Natural killer cell (primary cell): ENCODE results near the gene RUFY4. TPM values are rescaled to one million over a fixed set of nuclear protein-coding genes. Genes with fewer than 3 reads are reported as not detected.
"Not testable (repeated sequence)": the region's sequence is repeated elsewhere in the genome, so short reads cannot be mapped to it uniquely, and the experiment has no call there.

Experiments used
- ATAC-seq, 3 donors: fragments of 150-1000 bp in 2 of 3; fragments of 200-7000 bp in 1 of 3; cut with Tn5 transposase; 1 replicate in 1 of 3; 2 replicates in 2 of 3; pipeline ENCODE4 v1.10.0; 2021; ENCODE audit warnings: mild to moderate bottlenecking in 2 of 3, moderate library complexity in 2 of 3
- DNase-seq, 2 donors: peaks; one replicate each; pipeline versions ENCODE4 v3.0.0 to v3.0.0-alpha.2; 2013 to 2021; ENCODE audit warnings: mixed read lengths in 1 of 2
- H3K27ac ChIP-seq: one replicate; pipeline ENCODE4 v1.5.1; 2013; ENCODE audit warnings: mild to moderate bottlenecking, low read length
- H3K27me3 ChIP-seq: one replicate; pipeline ENCODE4 v1.6.1; 2013; ENCODE audit warnings: low read length; ENCODE audit not compliant: control insufficient read depth, insufficient read depth
- H3K36me3 ChIP-seq: one replicate; pipeline ENCODE4 v1.6.1; 2013; ENCODE audit warnings: low read length; ENCODE audit not compliant: control insufficient read depth, insufficient read depth
- H3K4me1 ChIP-seq: one replicate; pipeline ENCODE4 v1.6.1; 2013; ENCODE audit warnings: low read length; ENCODE audit not compliant: control insufficient read depth, insufficient read depth
- H3K4me3 ChIP-seq: one replicate; pipeline ENCODE4 v1.5.1; 2013; ENCODE audit warnings: low read length
- H3K9me3 ChIP-seq: one replicate; pipeline ENCODE4 v1.6.1; 2013; ENCODE audit warnings: low read length; ENCODE audit not compliant: control insufficient read depth, insufficient read depth
- H3K27ac Mint-ChIP-seq, 2 donors: one replicate each; pipeline ENCODE4 v1.8.0; 2022; ENCODE audit warnings: mild to moderate bottlenecking in 2 of 2, mixed read lengths in 2 of 2, moderate library complexity in 1 of 2
- H3K27me3 Mint-ChIP-seq, 2 donors: one replicate each; pipeline ENCODE4 v1.8.0; 2022; ENCODE audit warnings: low read depth in 2 of 2, mixed read lengths in 2 of 2
- H3K36me3 Mint-ChIP-seq: one replicate; pipeline ENCODE4 v1.8.0; 2022; ENCODE audit warnings: mixed read lengths
- H3K4me1 Mint-ChIP-seq, 2 donors: one replicate each; pipeline ENCODE4 v1.8.0; 2022; ENCODE audit warnings: mixed read lengths in 2 of 2
- H3K4me3 Mint-ChIP-seq: one replicate; pipeline ENCODE4 v1.8.0; 2022; ENCODE audit warnings: mild to moderate bottlenecking, moderate library complexity, mixed read lengths
- H3K9me3 Mint-ChIP-seq, 2 donors: one replicate each; pipeline ENCODE4 v1.8.0; 2022; ENCODE audit warnings: mixed read lengths in 2 of 2
- WGBS: methylation state at CpG from one replicate; pipeline ENCODE4 v1.1.7; 2013; ENCODE audit warnings: missing lambda C conversion rate; ENCODE audit not compliant: insufficient coverage; 5-methylcytosine and 5-hydroxymethylcytosine counted together
- intact Hi-C: fragments of 100-400 bp; cut with micrococcal nuclease; formaldehyde crosslinking; loops from one replicate; pipeline ENCODE4 v1.14.2; 2022
- total RNA-seq, 4 donors: library from RNA; stranded (reverse); fragments of 120-200 nt in 1 of 4; gene quantifications; one replicate each; pipeline versions ENCODE4 v1.2.3 to v1.2.4, GENCODE V29; 2013 to 2022
- TF ChIP-seq, protein P1 (sequence below): fragments of 200-600 bp; IDR thresholded peaks from one replicate; pipeline ENCODE4 v1.8.0; 2022; ENCODE audit warnings: antibody characterized with exemption

RUFY4 gene
- total RNA-seq, 3 donors from 2014 or later (not counting 1 experiment from before 2014, with no cell fraction given) = 0.82 to 3.1 (median 1.8) TPM

DNA sequence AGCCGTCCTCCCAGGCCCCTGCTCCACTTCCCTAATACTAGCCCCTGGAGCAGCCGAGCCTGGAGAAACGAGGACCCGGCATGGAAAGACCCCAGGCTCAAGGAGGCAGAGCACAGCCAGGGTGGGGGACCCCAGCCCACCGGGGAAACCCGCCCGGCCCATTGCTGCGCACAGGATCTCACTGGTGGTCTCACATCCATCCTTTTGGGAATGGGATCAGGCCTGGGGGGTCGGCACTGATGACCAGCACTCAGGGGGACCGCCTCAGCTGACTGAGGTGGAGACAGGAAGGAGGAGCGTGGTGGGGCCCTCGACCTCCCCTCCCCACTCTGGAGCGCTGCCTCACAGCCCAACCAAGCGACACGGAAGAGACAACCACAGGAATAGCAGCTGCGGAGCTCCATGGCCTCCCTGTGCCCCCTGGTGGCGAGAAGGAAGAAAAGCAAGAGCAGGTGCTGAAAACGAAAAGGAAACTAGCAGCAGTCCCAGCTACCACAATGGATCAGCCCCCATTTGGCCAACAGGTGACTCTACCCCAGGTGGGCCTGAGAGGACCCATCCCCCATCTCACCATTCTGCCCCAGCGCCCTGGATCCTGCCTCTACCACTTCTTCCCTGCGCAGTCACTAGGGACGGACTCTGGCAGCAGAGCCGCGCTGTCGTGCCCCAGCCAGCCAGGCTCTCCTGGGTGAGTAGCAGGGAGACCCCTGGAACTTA, 34.4 kb upstream of the RUFY4 start:
- H3K27ac Mint-ChIP-seq = peak overlapping the region in 1 of 2 donors; percentile 65
- intact Hi-C loops = loop anchor here (1.0 kb wide), 1 partner anchor 245 kb away; no protein-coding TSS in a partner anchor
- TF ChIP-seq, protein P1, sequence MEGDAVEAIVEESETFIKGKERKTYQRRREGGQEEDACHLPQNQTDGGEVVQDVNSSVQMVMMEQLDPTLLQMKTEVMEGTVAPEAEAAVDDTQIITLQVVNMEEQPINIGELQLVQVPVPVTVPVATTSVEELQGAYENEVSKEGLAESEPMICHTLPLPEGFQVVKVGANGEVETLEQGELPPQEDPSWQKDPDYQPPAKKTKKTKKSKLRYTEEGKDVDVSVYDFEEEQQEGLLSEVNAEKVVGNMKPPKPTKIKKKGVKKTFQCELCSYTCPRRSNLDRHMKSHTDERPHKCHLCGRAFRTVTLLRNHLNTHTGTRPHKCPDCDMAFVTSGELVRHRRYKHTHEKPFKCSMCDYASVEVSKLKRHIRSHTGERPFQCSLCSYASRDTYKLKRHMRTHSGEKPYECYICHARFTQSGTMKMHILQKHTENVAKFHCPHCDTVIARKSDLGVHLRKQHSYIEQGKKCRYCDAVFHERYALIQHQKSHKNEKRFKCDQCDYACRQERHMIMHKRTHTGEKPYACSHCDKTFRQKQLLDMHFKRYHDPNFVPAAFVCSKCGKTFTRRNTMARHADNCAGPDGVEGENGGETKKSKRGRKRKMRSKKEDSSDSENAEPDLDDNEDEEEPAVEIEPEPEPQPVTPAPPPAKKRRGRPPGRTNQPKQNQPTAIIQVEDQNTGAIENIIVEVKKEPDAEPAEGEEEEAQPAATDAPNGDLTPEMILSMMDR = peak; percentile 65
- H3K36me3 ChIP-seq, H3K9me3 ChIP-seq, H3K27me3 ChIP-seq, H3K9me3 Mint-ChIP-seq, H3K36me3 Mint-ChIP-seq, H3K27ac ChIP-seq: not testable (repeated sequence)
- Histone ChIP-seq H3K4me3 (peak overlapping the region; percentile 29), H3K4me1 (peaks cover 21% of the 10 kb centered on the region)
- ATAC-seq (peak; percentile 84 to 92 (median 85)), DNase-seq (peak; percentile 43 to 77)
- peaks cover 17 to 25% of the 10 kb centered on the region in 2 donors for H3K27me3 Mint-ChIP-seq
- 29% methylated on average over 18 of the region's 24 CpGs for WGBS
- H3K4me1 Mint-ChIP-seq = peaks cover 7 to 25% of the 10 kb centered on the region in 2 donors
- peak overlapping the region; percentile 69 for H3K4me3 Mint-ChIP-seq

DNA sequence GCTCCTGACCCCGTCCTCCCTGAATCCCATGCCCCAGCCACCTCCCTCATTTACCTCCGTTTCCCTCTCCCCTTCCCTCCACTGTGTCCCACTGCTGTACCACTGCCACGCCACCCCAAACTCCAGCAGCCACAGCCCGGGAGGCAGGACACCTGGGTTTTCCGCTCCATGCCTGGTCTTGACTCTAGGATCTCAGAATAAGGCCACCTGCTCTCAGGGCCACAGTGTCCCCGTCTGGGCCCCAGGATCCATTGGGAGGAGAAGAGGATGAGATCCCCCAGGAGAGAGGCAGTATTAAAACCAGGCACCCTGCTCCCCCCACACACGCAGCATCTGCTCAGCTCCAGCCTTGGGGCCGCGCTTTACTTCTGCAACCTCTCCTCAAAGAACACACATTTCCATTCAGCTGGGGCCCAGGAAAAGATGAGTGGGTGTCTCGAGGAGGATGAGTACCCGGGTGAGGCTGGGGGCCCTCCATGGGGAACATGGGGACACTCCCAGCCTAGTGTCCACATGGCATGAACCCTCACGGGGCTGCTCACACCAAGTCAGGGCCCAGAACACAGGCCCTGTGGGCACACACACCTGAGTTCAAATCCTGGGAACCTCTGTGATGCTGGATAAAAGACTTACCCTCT, 33.5 kb upstream of the RUFY4 start:
- TF ChIP-seq, protein P1 = no peak
- peaks cover 25 to 34% of the 10 kb centered on the region in 2 donors for H3K27me3 Mint-ChIP-seq
- no peaks in the 10 kb centered on the region for H3K36me3 ChIP-seq
- H3K4me1 Mint-ChIP-seq = peaks cover 7 to 25% of the 10 kb centered on the region in 2 donors
- WGBS = 81% methylated on average over 11 of the region's 12 CpGs
- peaks cover 2% of the 10 kb centered on the region for H3K27me3 ChIP-seq
- H3K27ac ChIP-seq = no peak overlapping the region
- peak overlapping the region; percentile 10 for H3K4me3 Mint-ChIP-seq
- no peak overlapping the region for H3K4me3 ChIP-seq
- H3K9me3 ChIP-seq = no peaks in the 10 kb centered on the region
- intact Hi-C loops = no loop called here
- H3K36me3 Mint-ChIP-seq = no peaks in the 10 kb centered on the region
- peak overlapping the region in 1 of 2 donors; percentile 65 for H3K27ac Mint-ChIP-seq
- peaks cover 21% of the 10 kb centered on the region for H3K4me1 ChIP-seq
- no peak for ATAC-seq
- DNase-seq = no peak
- H3K9me3 Mint-ChIP-seq = no peaks in the 10 kb centered on the region

DNA sequence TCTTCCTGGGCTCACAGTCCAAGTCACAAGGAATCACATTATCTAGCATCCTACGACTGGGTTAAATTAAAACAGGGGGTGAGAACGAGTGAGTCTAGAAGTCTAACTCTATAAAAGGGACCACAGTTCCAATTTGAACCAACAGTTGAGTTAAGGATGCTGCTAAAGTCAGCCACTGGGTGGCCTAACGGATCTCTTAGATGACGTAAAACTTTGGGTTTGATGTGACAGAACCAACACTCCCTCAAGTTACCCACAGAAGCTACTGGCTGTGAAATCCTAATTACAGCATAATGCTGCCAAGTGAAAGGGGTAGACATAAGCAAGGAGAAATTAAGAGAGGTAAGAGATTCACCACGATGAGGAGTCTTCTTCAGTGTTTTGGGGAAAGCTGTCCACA, 32.7 kb upstream of the RUFY4 start:
- Histone ChIP-seq H3K27me3 (peaks cover 2% of the 10 kb centered on the region), H3K4me1 (peaks cover 21% of the 10 kb centered on the region), H3K27ac (no peak overlapping the region), H3K4me3 (no peak overlapping the region), H3K36me3 (no peaks in the 10 kb centered on the region), H3K9me3 (no peaks in the 10 kb centered on the region)
- H3K36me3 Mint-ChIP-seq = no peaks in the 10 kb centered on the region
- DNase-seq (peak in 1 of 2 donors; percentile 15), ATAC-seq (peak; percentile 43 to 63 (median 44))
- intact Hi-C loops = no loop called here
- H3K27me3 Mint-ChIP-seq = peaks cover 31 to 42% of the 10 kb centered on the region in 2 donors
- TF ChIP-seq, protein P1 = no peak
- H3K4me3 Mint-ChIP-seq = no peak overlapping the region
- peak overlapping the region in 1 of 2 donors; percentile 31 for H3K27ac Mint-ChIP-seq
- no peaks in the 10 kb centered on the region for H3K9me3 Mint-ChIP-seq
- H3K4me1 Mint-ChIP-seq = peaks cover 7 to 25% of the 10 kb centered on the region in 2 donors
- 75% methylated on average over 5 of the region's 5 CpGs for WGBS
